Liver (tissue), 9 donors: ENCODE results near the gene ANTXR1. TPM values are rescaled to one million over a fixed set of nuclear protein-coding genes. Genes with fewer than 3 reads are reported as not detected.

Experiments
- DNase-seq: peaks from one replicate; pipeline ENCODE4 v3.0.0-alpha.2; 2017; ENCODE audit warnings: low spot score
- H3K27ac ChIP-seq, 2 donors: one replicate each; pipeline ENCODE4 v1.7.0; 2013; ENCODE audit warnings: inconsistent platforms in 2 of 2, low read length in 2 of 2, control low read depth in 1 of 2, low read depth in 1 of 2, mild to moderate bottlenecking in 1 of 2
- H3K27me3 ChIP-seq, 4 donors: one replicate each; pipeline versions ENCODE4 v1.6.1 to v1.7.0; 2013; ENCODE audit warnings: low read length in 3 of 4, inconsistent platforms in 1 of 4, mild to moderate bottlenecking in 1 of 4, moderate library complexity in 1 of 4; ENCODE audit not compliant: control insufficient read depth in 4 of 4, insufficient read depth in 4 of 4
- H3K36me3 ChIP-seq, 4 donors: one replicate each; pipeline versions ENCODE4 v1.6.1 to v1.7.0; 2013; ENCODE audit warnings: low read length in 3 of 4, mild to moderate bottlenecking in 3 of 4, low read depth in 1 of 4, moderate library complexity in 1 of 4; ENCODE audit not compliant: control insufficient read depth in 4 of 4, insufficient read depth in 3 of 4
- H3K4me1 ChIP-seq, 4 donors: one replicate each; pipeline versions ENCODE4 v1.6.1 to v1.7.0; 2013; ENCODE audit warnings: low read length in 3 of 4, mild to moderate bottlenecking in 3 of 4, moderate library complexity in 1 of 4; ENCODE audit not compliant: control insufficient read depth in 4 of 4, insufficient read depth in 4 of 4
- H3K4me3 ChIP-seq, 3 donors: one replicate each; pipeline versions ENCODE4 v1.6.1 to v1.7.0; 2013; ENCODE audit warnings: low read length in 3 of 3, control low read depth in 1 of 3, low read depth in 1 of 3, mild to moderate bottlenecking in 1 of 3
- H3K9ac ChIP-seq, 2 donors: one replicate each; pipeline ENCODE4 v1.7.0; 2013; ENCODE audit warnings: low read length in 2 of 2, mild to moderate bottlenecking in 2 of 2, moderate library complexity in 2 of 2, control low read depth in 1 of 2, low read depth in 1 of 2
- H3K9me3 ChIP-seq, 4 donors: one replicate each; pipeline versions ENCODE4 v1.6.1 to v1.7.0; 2013; ENCODE audit warnings: low read length in 3 of 4; ENCODE audit not compliant: control insufficient read depth in 4 of 4
- ATF3 ChIP-seq: IDR thresholded peaks from 2 replicates; pipeline ENCODE4 v1.6.1; 2016; ENCODE audit warnings: antibody characterized with exemption
- EGR1 ChIP-seq, 2 donors: IDR thresholded peaks; 2 replicates each; pipeline ENCODE4 v1.6.1; 2016 to 2018; ENCODE audit warnings: antibody characterized with exemption in 2 of 2, low read depth in 2 of 2
- FOXA1 ChIP-seq: IDR thresholded peaks from 2 replicates; pipeline ENCODE4 v1.6.1; 2016; ENCODE audit warnings: antibody characterized with exemption
- FOXA2 ChIP-seq: IDR thresholded peaks from 2 replicates; pipeline ENCODE4 v1.6.1; 2016; ENCODE audit warnings: antibody characterized with exemption
- GABPA ChIP-seq, 2 donors: IDR thresholded peaks in 1 of 2; conservative IDR thresholded peaks in 1 of 2; 2 replicates each; pipeline ENCODE4 v1.6.1; 2016; ENCODE audit warnings: antibody characterized with exemption in 2 of 2, mild to moderate bottlenecking in 1 of 2, moderate library complexity in 1 of 2
- HNF4A ChIP-seq, 2 donors: conservative IDR thresholded peaks; 2 replicates each; pipeline ENCODE4 v1.6.1; 2016; ENCODE audit warnings: antibody characterized with exemption in 2 of 2, mild to moderate bottlenecking in 2 of 2
- JUND ChIP-seq, 2 donors: IDR thresholded peaks; 2 replicates each; pipeline ENCODE4 v1.6.1; 2016; ENCODE audit warnings: antibody characterized with exemption in 2 of 2
- NR2F2 ChIP-seq: IDR thresholded peaks from 2 replicates; pipeline ENCODE4 v1.6.1; 2016; ENCODE audit warnings: antibody characterized with exemption
- REST ChIP-seq: IDR thresholded peaks from 2 replicates; pipeline ENCODE4 v1.6.1; 2016; ENCODE audit warnings: antibody characterized with exemption, mild to moderate bottlenecking
- RXRA ChIP-seq, 2 donors: IDR thresholded peaks; 2 replicates each; pipeline ENCODE4 v1.6.1; 2017 to 2018; ENCODE audit warnings: antibody characterized with exemption in 2 of 2, mild to moderate bottlenecking in 1 of 2
- SP1 ChIP-seq: IDR thresholded peaks from 2 replicates; pipeline ENCODE4 v1.6.1; 2018; ENCODE audit warnings: antibody characterized with exemption, mild to moderate bottlenecking
- TAF1 ChIP-seq: conservative IDR thresholded peaks from 2 replicates; pipeline ENCODE4 v1.6.1; 2016; ENCODE audit warnings: antibody characterized with exemption, mild to moderate bottlenecking
- YY1 ChIP-seq: IDR thresholded peaks from 2 replicates; pipeline ENCODE4 v1.6.1; 2016; ENCODE audit warnings: antibody characterized with exemption, mild to moderate bottlenecking
- ZBTB33 ChIP-seq: IDR thresholded peaks from 2 replicates; pipeline ENCODE4 v1.6.1; 2016; ENCODE audit warnings: antibody characterized with exemption
- WGBS: extraction: QIAGEN DNeasy Blood & Tissue Kit; methylation state at CpG from one replicate; pipeline ENCODE4 v1.1.7; 2013; 5-methylcytosine and 5-hydroxymethylcytosine counted together
- polyA plus RNA-seq, 2 donors: library from polyadenylated mRNA; stranded (reverse) in 1 of 2; unstranded in 1 of 2; fragments of 200-250 nt in 1 of 2; fragments of >200 nt in 1 of 2; fragmentation: Nextera tagmentation in 1 of 2; extraction: Ambion mirVana in 1 of 2; gene quantifications; one replicate each; pipeline versions ENCODE4 v1.2.1 to v1.2.3, GENCODE V29; 2013 to 2015
- total RNA-seq, 2 donors: library from RNA; depleted of rRNA; stranded (reverse); fragments of >200 nt; gene quantifications; one replicate each; pipeline ENCODE4 v1.2.3, GENCODE V29; 2014
- donor health status: healthy.
- donor health status: healthy.
- donor health status: healthy.
- donor health status: healthy.
- donor health status: healthy.

Gene ANTXR1
- total and polyA plus RNA-seq, 4 donors, result 0.60 to 3.6 (median 1.8) TPM

GRCh38 chr2:69090820-69091219 is 77.8 kb downstream of the ANTXR1 start (continued):
- no peak for TF ChIP-seq FOXA2

GRCh38 chr2:69092857-69093256 is 79.9 kb downstream of the ANTXR1 start:
- WGBS, result 89% methylated on average over 1 of the region's 1 CpG
- no peaks in the 10 kb centered on the region for H3K27me3 ChIP-seq
- DNase-seq, result no peak
- peaks cover 0 to 3% (median 0%) of the 10 kb centered on the region in 4 donors for H3K4me1 ChIP-seq
- no peaks in the 10 kb centered on the region for H3K36me3 ChIP-seq
- no peaks in the 10 kb centered on the region for H3K9me3 ChIP-seq
- no peak overlapping the region for H3K27ac ChIP-seq
- no peak overlapping the region for H3K4me3 ChIP-seq
- no peak overlapping the region for H3K9ac ChIP-seq
- TF ChIP-seq FOXA1, result no peak
- TF ChIP-seq JUND (IDR thresholded peaks at IDR 0.05), result no peak

- Histone ChIP-seq H3K9me3 (no peaks in the 10 kb centered on the region), H3K27me3 (no peaks in the 10 kb centered on the region), H3K4me1 (peaks cover 0 to 3% (median 0%) of the 10 kb centered on the region in 4 donors), H3K9ac (no peak overlapping the region), H3K4me3 (no peak overlapping the region), H3K27ac (no peak overlapping the region), H3K36me3 (no peaks in the 10 kb centered on the region)
- WGBS, result 79% methylated on average over 2 of the region's 2 CpGs
- TF ChIP-seq EGR1 (IDR thresholded peaks at IDR 0.05; ENCODE audit: low read depth in 2 of 2), result no peak
- TF ChIP-seq GABPA (IDR thresholded peaks at IDR 0.05 in 1 of 2, conservative IDR thresholded peaks at IDR 0.05 in 1 of 2), result no peak
- TF ChIP-seq TAF1, result no peak
- TF ChIP-seq FOXA1, result no peak
- TF ChIP-seq REST, result no peak
- no peak for TF ChIP-seq RXRA (IDR thresholded peaks at IDR 0.05)
- no peak for TF ChIP-seq ZBTB33
- TF ChIP-seq YY1, result no peak
- no peak for TF ChIP-seq ATF3
- no peak for TF ChIP-seq NR2F2
- no peak for TF ChIP-seq SP1
- no peak for TF ChIP-seq HNF4A (conservative IDR thresholded peaks at IDR 0.05)
- no peak for DNase-seq
Observed at GRCh38 chr2:69095305-69095704, 82.3 kb downstream of the ANTXR1 start.
